Measurements from ENCODE around the gene CST5. TPM values are rescaled to one million over a fixed set of nuclear protein-coding genes. Genes with fewer than 3 reads are reported as not detected.
"Not testable (repeated sequence)": the region's sequence is repeated elsewhere in the genome, so short reads cannot be mapped to it uniquely, and the experiment has no call there.

The CST5 gene
- total RNA-seq, 2 experiments from 2014 or later = not detected

- DNase-seq (ENCODE audit: low spot score) = no peak
- Histone ChIP-seq H3K79me2 (ENCODE audit: insufficient read depth, low read depth, low read length) (no peaks in the 10 kb centered on the region), H3K4me1 (ENCODE audit: insufficient read depth, low read length, poor library complexity, severe bottlenecking) (peaks cover 9% of the 10 kb centered on the region), H2AFZ (ENCODE audit: low read length) (no peak overlapping the region), H3K4me2 (ENCODE audit: low read length) (no peak overlapping the region), H3K27ac (ENCODE audit: low read depth, low read length, poor library complexity, severe bottlenecking) (no peak overlapping the region), H3K9me3 (ENCODE audit: low read length) (no peaks in the 10 kb centered on the region), H3K9me2 (ENCODE audit: insufficient read depth, low read length) (no peaks in the 10 kb centered on the region), H4K20me1 (ENCODE audit: insufficient read depth, low read length) (no peaks in the 10 kb centered on the region), H3K36me3 (ENCODE audit: insufficient read depth, low read length) (no peaks in the 10 kb centered on the region), H3K4me3 (ENCODE audit: low read depth, low read length, poor library complexity, severe bottlenecking) (no peak overlapping the region)
- no peak for TF ChIP-seq CTCF (conservative IDR thresholded peaks at IDR 0.05; ENCODE audit: low read length)
- TF ChIP-seq EZH2phosphoT487 (IDR thresholded peaks at IDR 0.05; ENCODE audit: borderline replicate concordance, low read depth, low read length) = no peak
- CTCF ChIA-PET (ENCODE audit: unreplicated experiment) = no interaction called here
- POLR2A ChIA-PET = no interaction called here
- intact Hi-C loops (cut with micrococcal nuclease; ENCODE audit: unreplicated experiment) = no loop called here
- no TSS peak for BruUV-seq (replicated peaks)
These were observed 10.0 kb downstream of the CST5 start for GRCh38 chr20:23869520-23869919.

- Histone ChIP-seq H3K4me1 (ENCODE audit: insufficient read depth, low read length, poor library complexity, severe bottlenecking) (peaks cover 6% of the 10 kb centered on the region), H3K36me3 (ENCODE audit: insufficient read depth, low read length) (no peaks in the 10 kb centered on the region), H3K9me3 (ENCODE audit: low read length) (no peaks in the 10 kb centered on the region), H4K20me1 (ENCODE audit: insufficient read depth, low read length) (no peaks in the 10 kb centered on the region), H3K79me2 (ENCODE audit: insufficient read depth, low read depth, low read length) (no peaks in the 10 kb centered on the region), H3K4me2 (ENCODE audit: low read length) (no peak overlapping the region), H3K4me3 (ENCODE audit: low read depth, low read length, poor library complexity, severe bottlenecking) (no peak overlapping the region), H3K27ac (ENCODE audit: low read depth, low read length, poor library complexity, severe bottlenecking) (no peak overlapping the region), H3K9me2 (ENCODE audit: insufficient read depth, low read length) (no peaks in the 10 kb centered on the region), H2AFZ (ENCODE audit: low read length) (no peak overlapping the region)
- POLR2A ChIA-PET = no interaction called here
- BruUV-seq (replicated peaks) = no TSS peak
- CTCF ChIA-PET (ENCODE audit: unreplicated experiment) = no interaction called here
- DNase-seq (ENCODE audit: low spot score) = no peak
- intact Hi-C loops (cut with micrococcal nuclease; ENCODE audit: unreplicated experiment) = no loop called here
- TF ChIP-seq CTCF (conservative IDR thresholded peaks at IDR 0.05; ENCODE audit: low read length) = no peak
- TF ChIP-seq EZH2phosphoT487 (IDR thresholded peaks at IDR 0.05; ENCODE audit: borderline replicate concordance, low read depth, low read length) = no peak
These were observed 11.2 kb downstream of the CST5 start for GRCh38 chr20:23868321-23868720.

- H3K9me3 ChIP-seq (ENCODE audit: low read length) = no peaks in the 10 kb centered on the region
- no peaks in the 10 kb centered on the region for H3K9me2 ChIP-seq (ENCODE audit: insufficient read depth, low read length)
- ChIA-PET POLR2A (no interaction called here), CTCF (ENCODE audit: unreplicated experiment) (no interaction called here)
- DNase-seq (ENCODE audit: low spot score) = peak; percentile 46
- H3K27ac ChIP-seq (ENCODE audit: low read depth, low read length, poor library complexity, severe bottlenecking) = no peak overlapping the region
- no peaks in the 10 kb centered on the region for H3K36me3 ChIP-seq (ENCODE audit: insufficient read depth, low read length)
- peak overlapping the region; percentile 8 for H3K4me3 ChIP-seq (ENCODE audit: low read depth, low read length, poor library complexity, severe bottlenecking)
- H2AFZ ChIP-seq (ENCODE audit: low read length) = no peak overlapping the region; the same call in 1 of the 2 replicates
- peak overlapping the region; percentile 48; the same call in 1 of the 2 replicates for H3K4me2 ChIP-seq (ENCODE audit: low read length)
- peaks cover 6% of the 10 kb centered on the region for H3K4me1 ChIP-seq (ENCODE audit: insufficient read depth, low read length, poor library complexity, severe bottlenecking)
- no peaks in the 10 kb centered on the region for H4K20me1 ChIP-seq (ENCODE audit: insufficient read depth, low read length)
- TF ChIP-seq CTCF (conservative IDR thresholded peaks at IDR 0.05; ENCODE audit: low read length) (no peak), EZH2phosphoT487 (IDR thresholded peaks at IDR 0.05; ENCODE audit: borderline replicate concordance, low read depth, low read length) (no peak)
- intact Hi-C loops (cut with micrococcal nuclease; ENCODE audit: unreplicated experiment) = no loop called here
- BruUV-seq (replicated peaks) = no TSS peak
- H3K79me2 ChIP-seq (ENCODE audit: insufficient read depth, low read depth, low read length) = no peaks in the 10 kb centered on the region
These were observed 12.3 kb downstream of the CST5 start for GRCh38 chr20:23867152-23867776.

GRCh38 chr20:23860771-23861170 lies 18.8 kb downstream of the CST5 start:
- H3K79me2 ChIP-seq (ENCODE audit: insufficient read depth, low read depth, low read length); H3K27ac ChIP-seq (ENCODE audit: low read depth, low read length, poor library complexity, severe bottlenecking); H3K9me3 ChIP-seq (ENCODE audit: low read length); H3K4me3 ChIP-seq (ENCODE audit: low read depth, low read length, poor library complexity, severe bottlenecking); H2AFZ ChIP-seq (ENCODE audit: low read length); H4K20me1 ChIP-seq (ENCODE audit: insufficient read depth, low read length); DNase-seq (ENCODE audit: low spot score); H3K4me1 ChIP-seq (ENCODE audit: insufficient read depth, low read length, poor library complexity, severe bottlenecking); intact Hi-C loops (cut with micrococcal nuclease; ENCODE audit: unreplicated experiment); H3K9me2 ChIP-seq (ENCODE audit: insufficient read depth, low read length); BruUV-seq (replicated peaks); CTCF ChIA-PET (ENCODE audit: unreplicated experiment); H3K4me2 ChIP-seq (ENCODE audit: low read length); POLR2A ChIA-PET; H3K36me3 ChIP-seq (ENCODE audit: insufficient read depth, low read length): not testable (repeated sequence)

Data from OCI-LY7 (cell line).